Effector memory CD8-positive, alpha-beta T cell (primary cell): ENCODE results near the gene HRH1.
"Not testable (repeated sequence)": the region's sequence is repeated elsewhere in the genome, so short reads cannot be mapped to it uniquely, and the experiment has no call there.

Source experiments
- ATAC-seq: fragments of 150-1000 bp; cut with Tn5 transposase; replicated peaks from 2 replicates; pipeline ENCODE4 v1.10.0; 2021; ENCODE audit warnings: mild to moderate bottlenecking, moderate library complexity
- DNase-seq, 3 experiments: peaks; one replicate each; pipeline ENCODE4 v3.0.0; 2021
- H3K27ac Mint-ChIP-seq, 2 donors: one replicate each; pipeline ENCODE4 v1.8.0; 2022; ENCODE audit warnings: mild to moderate bottlenecking in 2 of 2, mixed read lengths in 2 of 2, moderate library complexity in 2 of 2
- H3K27me3 Mint-ChIP-seq, 2 donors: one replicate each; pipeline ENCODE4 v1.8.0; 2022; ENCODE audit warnings: mixed read lengths in 2 of 2
- H3K36me3 Mint-ChIP-seq: one replicate; pipeline ENCODE4 v1.8.0; 2022; ENCODE audit warnings: mild to moderate bottlenecking, moderate library complexity, mixed read lengths; ENCODE audit not compliant: insufficient read depth
- H3K4me1 Mint-ChIP-seq, 2 donors: one replicate each; pipeline ENCODE4 v1.8.0; 2022; ENCODE audit warnings: low read depth in 2 of 2, mixed read lengths in 2 of 2
- H3K4me3 Mint-ChIP-seq, 2 donors: one replicate each; pipeline ENCODE4 v1.8.0; 2022; ENCODE audit warnings: mild to moderate bottlenecking in 2 of 2, mixed read lengths in 2 of 2, moderate library complexity in 2 of 2
- H3K9me3 Mint-ChIP-seq, 2 donors: one replicate each; pipeline ENCODE4 v1.8.0; 2022; ENCODE audit warnings: mixed read lengths in 2 of 2
- total RNA-seq, 9 experiments: gene quantifications; one replicate each; lab custom pipeline; 2026; lab: John Stamatoyannopoulos, UW

HRH1 gene, protein sequence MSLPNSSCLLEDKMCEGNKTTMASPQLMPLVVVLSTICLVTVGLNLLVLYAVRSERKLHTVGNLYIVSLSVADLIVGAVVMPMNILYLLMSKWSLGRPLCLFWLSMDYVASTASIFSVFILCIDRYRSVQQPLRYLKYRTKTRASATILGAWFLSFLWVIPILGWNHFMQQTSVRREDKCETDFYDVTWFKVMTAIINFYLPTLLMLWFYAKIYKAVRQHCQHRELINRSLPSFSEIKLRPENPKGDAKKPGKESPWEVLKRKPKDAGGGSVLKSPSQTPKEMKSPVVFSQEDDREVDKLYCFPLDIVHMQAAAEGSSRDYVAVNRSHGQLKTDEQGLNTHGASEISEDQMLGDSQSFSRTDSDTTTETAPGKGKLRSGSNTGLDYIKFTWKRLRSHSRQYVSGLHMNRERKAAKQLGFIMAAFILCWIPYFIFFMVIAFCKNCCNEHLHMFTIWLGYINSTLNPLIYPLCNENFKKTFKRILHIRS
- 0 to 198 (median 11.0) reads per million in 9 experiments for total RNA-seq

- no peak for DNase-seq
- no peaks in the 10 kb centered on the region for H3K9me3 Mint-ChIP-seq
- no peak within 1 kb of the TSS for H3K27ac Mint-ChIP-seq
- ATAC-seq = no peak
- peaks cover 75 to 87% of the 10 kb centered on the region in 2 donors for H3K27me3 Mint-ChIP-seq
- peaks cover 3% of the 10 kb centered on the region for H3K36me3 Mint-ChIP-seq
- H3K4me1 Mint-ChIP-seq = peaks cover 0 to 2% of the 10 kb centered on the region in 2 donors
- H3K4me3 Mint-ChIP-seq = no peak within 1 kb of the TSS
Measured at GRCh38 chr3:11154036-11154952, at the start of gene HRH1. Gene HRH1, plus strand, starts transcription at chr3:11154493. Its CDS starts 104,545 bp downstream, at chr3:11259038.

- DNase-seq, H3K9me3 Mint-ChIP-seq, H3K27ac Mint-ChIP-seq, H3K4me3 Mint-ChIP-seq, H3K4me1 Mint-ChIP-seq, ATAC-seq, H3K36me3 Mint-ChIP-seq: not testable (repeated sequence)
- peaks cover 33 to 59% of the 10 kb centered on the region in 2 donors for H3K27me3 Mint-ChIP-seq
Measured at GRCh38 chr3:11113316-11113715, 41.0 kb upstream of the HRH1 start.

GRCh38 chr3:11115548-11115947 is 38.7 kb upstream of the HRH1 start:
- DNase-seq = no peak
- no peaks in the 10 kb centered on the region for H3K4me1 Mint-ChIP-seq
- peaks cover 38 to 61% of the 10 kb centered on the region in 2 donors for H3K27me3 Mint-ChIP-seq
- no peak overlapping the region for H3K4me3 Mint-ChIP-seq
- ATAC-seq = no peak
- H3K9me3 Mint-ChIP-seq = peaks cover 0 to 1% of the 10 kb centered on the region in 2 donors
- H3K27ac Mint-ChIP-seq = no peak overlapping the region
- H3K36me3 Mint-ChIP-seq = no peaks in the 10 kb centered on the region

- Mint-ChIP-seq H3K27ac (no peak overlapping the region), H3K4me1 (no peaks in the 10 kb centered on the region), H3K9me3 (peaks cover 0 to 1% of the 10 kb centered on the region in 2 donors), H3K27me3 (peaks cover 32 to 59% of the 10 kb centered on the region in 2 donors), H3K4me3 (no peak overlapping the region), H3K36me3 (no peaks in the 10 kb centered on the region)
- no peak for DNase-seq
- ATAC-seq = no peak
Measured at GRCh38 chr3:11116336-11117059, 37.8 kb upstream of the HRH1 start.

- ATAC-seq (no peak), DNase-seq (no peak)
- Mint-ChIP-seq H3K27me3 (peaks cover 36 to 51% of the 10 kb centered on the region in 2 donors), H3K27ac (no peak overlapping the region), H3K36me3 (no peaks in the 10 kb centered on the region), H3K4me3 (no peak overlapping the region), H3K4me1 (no peaks in the 10 kb centered on the region), H3K9me3 (peaks cover 0 to 1% of the 10 kb centered on the region in 2 donors)
Measured at GRCh38 chr3:11117591-11117990, 36.7 kb upstream of the HRH1 start.

GRCh38 chr3:11118181-11118682 is 36.1 kb upstream of the HRH1 start:
- Mint-ChIP-seq H3K27ac (no peak overlapping the region), H3K27me3 (peaks cover 40 to 51% of the 10 kb centered on the region in 2 donors), H3K4me3 (no peak overlapping the region), H3K4me1 (no peaks in the 10 kb centered on the region), H3K9me3 (peaks cover 0 to 1% of the 10 kb centered on the region in 2 donors), H3K36me3 (no peaks in the 10 kb centered on the region)
- ATAC-seq (no peak), DNase-seq (no peak)

- H3K36me3 Mint-ChIP-seq = no peaks in the 10 kb centered on the region
- no peak overlapping the region for H3K27ac Mint-ChIP-seq
- H3K27me3 Mint-ChIP-seq = peaks cover 50 to 65% of the 10 kb centered on the region in 2 donors
- H3K4me1 Mint-ChIP-seq = no peaks in the 10 kb centered on the region
- DNase-seq (no peak), ATAC-seq (no peak)
- H3K4me3 Mint-ChIP-seq = no peak overlapping the region
- no peaks in the 10 kb centered on the region for H3K9me3 Mint-ChIP-seq
Measured at GRCh38 chr3:11120091-11120805, 34.0 kb upstream of the HRH1 start.

- Mint-ChIP-seq H3K27me3 (peaks cover 29 to 32% of the 10 kb centered on the region in 2 donors), H3K9me3 (no peaks in the 10 kb centered on the region), H3K4me3 (no peak overlapping the region), H3K27ac (no peak overlapping the region), H3K4me1 (no peaks in the 10 kb centered on the region), H3K36me3 (peaks cover 2% of the 10 kb centered on the region)
- DNase-seq (no peak), ATAC-seq (no peak)
Measured at GRCh38 chr3:11126653-11127052, 27.6 kb upstream of the HRH1 start.

GRCh38 chr3:11128682-11129632 is 25.3 kb upstream of the HRH1 start:
- peaks cover 2% of the 10 kb centered on the region for H3K36me3 Mint-ChIP-seq

GRCh38 chr3:11130385-11130784 is 23.9 kb upstream of the HRH1 start:
- Mint-ChIP-seq H3K27ac (no peak overlapping the region), H3K9me3 (no peaks in the 10 kb centered on the region), H3K4me1 (no peaks in the 10 kb centered on the region), H3K4me3 (no peak overlapping the region), H3K36me3 (peaks cover 2% of the 10 kb centered on the region), H3K27me3 (peaks cover 13 to 14% of the 10 kb centered on the region in 2 donors)
- DNase-seq (no peak), ATAC-seq (no peak)

More at GRCh38 chr3:11128682-11129632, 25.3 kb upstream of the HRH1 start:
- no peak for ATAC-seq
- Mint-ChIP-seq H3K4me3 (no peak overlapping the region), H3K27ac (no peak overlapping the region), H3K9me3 (no peaks in the 10 kb centered on the region), H3K27me3 (peaks cover 20 to 25% of the 10 kb centered on the region in 2 donors), H3K4me1 (no peaks in the 10 kb centered on the region)
- DNase-seq = no peak

DNA sequence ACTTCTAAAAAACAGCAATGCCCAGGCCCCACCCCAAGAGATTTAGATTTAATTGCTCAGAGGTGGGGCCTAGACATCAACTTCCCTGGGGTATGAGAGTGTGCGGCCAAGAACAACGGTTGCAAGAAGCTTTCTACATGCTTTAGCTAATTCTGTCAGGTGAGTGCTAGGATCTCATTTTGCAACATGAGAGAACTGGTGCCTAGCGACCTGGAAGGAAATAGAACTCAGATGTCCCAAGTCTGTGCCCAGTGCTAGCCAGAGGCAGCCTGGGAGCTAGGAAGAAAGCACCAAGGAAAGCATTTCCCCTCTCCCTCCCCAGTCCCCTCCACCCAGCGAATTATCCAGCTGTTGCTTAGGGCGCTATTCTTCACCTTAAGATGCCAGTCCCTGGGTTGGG is 22.9 kb upstream of the HRH1 start:
- Mint-ChIP-seq H3K27me3 (peaks cover 4 to 6% of the 10 kb centered on the region in 2 donors), H3K27ac (no peak overlapping the region), H3K4me3 (no peak overlapping the region), H3K9me3 (no peaks in the 10 kb centered on the region), H3K4me1 (no peaks in the 10 kb centered on the region), H3K36me3 (no peaks in the 10 kb centered on the region)
- no peak for ATAC-seq
- DNase-seq = no peak
